ENCODE data around the gene CFAP107. TPM values are rescaled to one million over a fixed set of nuclear protein-coding genes. Genes with fewer than 3 reads are reported as not detected.

CFAP107 gene
- total and polyA plus RNA-seq, 2 of the 13 experiments (the other 11 are each of a cell fraction or from before 2014, with no cell fraction given), result not detected

- Histone ChIP-seq H4K20me1 (ENCODE audit: insufficient read depth, low read length) (no peaks in the 10 kb centered on the region), H3K9ac (ENCODE audit: insufficient read depth, low read depth, low read length) (no peak overlapping the region), H2AFZ (ENCODE audit: low read length) (no peak overlapping the region), H3K36me3 (replicated peaks in 1 of 2; ENCODE audit: control insufficient read depth in 1 of 2, insufficient read depth in 2 of 2, low read length in 2 of 2) (no peaks in the 10 kb centered on the region), H3K79me2 (ENCODE audit: insufficient read depth, low read length) (no peaks in the 10 kb centered on the region), H3K27ac (ENCODE audit: extremely low read length, insufficient read depth, low read length) (no peak overlapping the region), H3K4me1 (ENCODE audit: insufficient read depth, low read length) (no peaks in the 10 kb centered on the region), H3K4me3 (replicated peaks in 1 of 3; ENCODE audit: insufficient read depth in 1 of 3, low read depth in 2 of 3, low read length in 3 of 3) (no peak overlapping the region), H3K4me2 (ENCODE audit: low read depth, low read length) (no peak overlapping the region), H3K27me3 (ENCODE audit: control insufficient read depth in 1 of 2, insufficient read depth in 2 of 2, low read length in 2 of 2) (peaks cover 0 to 3% of the 10 kb centered on the region in 2 experiments; a peak in 1 of 5 replicates), H3K9me3 (ENCODE audit: low read length) (no peaks in the 10 kb centered on the region)
- ATAC-seq, result no peak
- DNase-seq (ENCODE audit: low spot score), result no peak
- no peak for FAIRE-seq
- POLR2A ChIA-PET, result no interaction called here
- CTCF ChIA-PET (ENCODE audit: low intra/inter-chr PET ratio, low total read pairs), result no interaction called here
- in situ Hi-C loops (cut with HindIII; ENCODE audit: extremely low pct_ligation_motif_present, low pct_unique_long_range_greater_than_20kb) (no loop called here), intact Hi-C loops (cut with micrococcal nuclease; ENCODE audit: unreplicated experiment) (no loop called here)
- WGBS (ENCODE audit: low lambda C conversion rate), result 2% methylated on average over 2 of the region's 2 CpGs
- no TSS peak for BruUV-seq (replicated peaks)
- no peak for TF ChIP-seq PBX3 (CRISPR knock-in tag; IDR thresholded peaks at IDR 0.05; ENCODE audit: borderline replicate concordance)
- no peak for TF ChIP-seq ZFY (CRISPR knock-in tag; IDR thresholded peaks at IDR 0.05)
- no peak for TF ChIP-seq ZBTB43 (CRISPR knock-in tag; conservative IDR thresholded peaks at IDR 0.05)
- TF ChIP-seq ZNF224 (CRISPR knock-in tag; IDR thresholded peaks at IDR 0.05), result no peak
- no peak for TF ChIP-seq KLF11 (CRISPR knock-in tag; IDR thresholded peaks at IDR 0.05)
- TF ChIP-seq ATF3 (CRISPR knock-in tag; IDR thresholded peaks at IDR 0.05), result no peak
- TF ChIP-seq REL (CRISPR knock-in tag; conservative IDR thresholded peaks at IDR 0.05), result no peak
- no peak for TF ChIP-seq ZNF124 (CRISPR knock-in tag; IDR thresholded peaks at IDR 0.05)
- no peak for TF ChIP-seq ZFP36L1 (CRISPR knock-in tag; IDR thresholded peaks at IDR 0.05)
- no peak for TF ChIP-seq ZNF407 (CRISPR knock-in tag; IDR thresholded peaks at IDR 0.05; ENCODE audit: not compliant biosample characterization)
- TF ChIP-seq ZFP91 (CRISPR knock-in tag; IDR thresholded peaks at IDR 0.05; ENCODE audit: borderline replicate concordance), result no peak
- TF ChIP-seq CENPT (CRISPR knock-in tag; IDR thresholded peaks at IDR 0.05; ENCODE audit: low read depth), result no peak
Observed at GRCh38 chr1:12799730-12800129, 53.7 kb downstream of the CFAP107 start.
